GM19099 (cell line): ENCODE data around the gene FASN.

Experiments
- POLR2A ChIP-seq: IDR thresholded peaks from 3 replicates; pipeline ENCODE4 v1.6.1; 2011; ENCODE audit warnings: low read depth; ENCODE audit not compliant: insufficient read length; ENCODE audit errors: extremely low read depth

The FASN gene

GRCh38 chr17:82061047-82061925 is 36.8 kb downstream of the FASN start:
- TF ChIP-seq POLR2A: no peak

GRCh38 chr17:82060614-82061013 is 37.4 kb downstream of the FASN start:
- TF ChIP-seq POLR2A: no peak

- no peak for TF ChIP-seq POLR2A
Measured at GRCh38 chr17:82060001-82060380, 38.0 kb downstream of the FASN start.

- no peak for TF ChIP-seq POLR2A
Measured at GRCh38 chr17:82059272-82060000, 38.6 kb downstream of the FASN start.

- TF ChIP-seq POLR2A: no peak
Measured at GRCh38 chr17:82058855-82059249, 39.2 kb downstream of the FASN start.

GRCh38 chr17:82058230-82058854 is 39.7 kb downstream of the FASN start:
- TF ChIP-seq POLR2A: no peak

- TF ChIP-seq POLR2A: no peak
Measured at GRCh38 chr17:82056729-82057621, 41.1 kb downstream of the FASN start.

- no peak for TF ChIP-seq POLR2A
Measured at GRCh38 chr17:82055965-82056728, 41.9 kb downstream of the FASN start.

GRCh38 chr17:82055023-82055964 is 42.7 kb downstream of the FASN start:
- no peak for TF ChIP-seq POLR2A

- no peak for TF ChIP-seq POLR2A
Measured at GRCh38 chr17:82054351-82055022, 43.5 kb downstream of the FASN start.

- TF ChIP-seq POLR2A: no peak
Measured at GRCh38 chr17:82053556-82054263, 44.3 kb downstream of the FASN start.

- no peak for TF ChIP-seq POLR2A
Measured at GRCh38 chr17:82053130-82053529, 44.9 kb downstream of the FASN start.

- TF ChIP-seq POLR2A: no peak
Measured at GRCh38 chr17:82052638-82053059, 45.4 kb downstream of the FASN start.
